ENCODE data around the gene DLK2. TPM values are rescaled to one million over a fixed set of nuclear protein-coding genes. Genes with fewer than 3 reads are reported as not detected.

The DLK2 gene
- total and polyA plus RNA-seq, 2 of the 13 experiments (the other 11 are each of a cell fraction or from before 2014, with no cell fraction given), result 1.2 to 3.8 TPM

DNA sequence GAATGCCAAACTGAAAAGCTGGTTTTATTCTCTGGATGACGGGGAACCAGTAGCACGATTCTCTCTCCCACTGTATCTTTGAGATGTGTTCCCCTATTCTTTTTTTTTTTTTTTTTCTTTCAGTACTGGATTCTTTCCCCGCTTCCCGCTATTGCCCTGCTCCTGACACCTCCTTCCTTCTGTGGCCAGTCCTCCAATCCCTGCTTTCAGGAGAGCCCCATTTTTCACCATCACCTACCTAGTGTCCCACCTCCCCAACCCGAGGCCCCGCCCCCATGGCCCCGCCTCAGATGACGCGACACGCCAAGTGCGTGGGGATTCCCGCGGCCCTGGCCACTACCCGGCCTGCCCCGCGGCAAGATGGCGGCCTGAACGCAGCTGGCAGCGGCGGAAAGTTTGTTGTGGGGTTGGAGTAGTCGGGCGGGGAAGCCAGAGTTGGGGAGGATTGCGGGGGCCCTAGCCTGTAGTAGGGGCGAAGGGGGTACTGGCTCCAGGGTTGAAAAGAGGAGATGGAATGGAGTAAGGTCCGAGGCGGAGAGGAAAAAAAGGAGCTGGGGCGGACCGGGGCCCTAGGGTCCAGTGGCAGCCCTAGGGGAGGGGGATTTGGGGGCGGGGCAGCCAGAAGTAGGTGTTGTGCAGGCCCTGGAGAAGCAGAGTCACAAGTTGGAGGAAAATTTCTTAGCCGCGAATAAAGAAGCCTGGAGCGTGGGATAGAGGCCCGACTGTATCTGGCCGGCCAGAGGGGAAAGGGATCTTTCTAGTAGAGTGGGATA lies 22.1 kb upstream of the DLK2 start, which contains the start of gene TJAP1 (continued):
- TF ChIP-seq, protein P1, sequence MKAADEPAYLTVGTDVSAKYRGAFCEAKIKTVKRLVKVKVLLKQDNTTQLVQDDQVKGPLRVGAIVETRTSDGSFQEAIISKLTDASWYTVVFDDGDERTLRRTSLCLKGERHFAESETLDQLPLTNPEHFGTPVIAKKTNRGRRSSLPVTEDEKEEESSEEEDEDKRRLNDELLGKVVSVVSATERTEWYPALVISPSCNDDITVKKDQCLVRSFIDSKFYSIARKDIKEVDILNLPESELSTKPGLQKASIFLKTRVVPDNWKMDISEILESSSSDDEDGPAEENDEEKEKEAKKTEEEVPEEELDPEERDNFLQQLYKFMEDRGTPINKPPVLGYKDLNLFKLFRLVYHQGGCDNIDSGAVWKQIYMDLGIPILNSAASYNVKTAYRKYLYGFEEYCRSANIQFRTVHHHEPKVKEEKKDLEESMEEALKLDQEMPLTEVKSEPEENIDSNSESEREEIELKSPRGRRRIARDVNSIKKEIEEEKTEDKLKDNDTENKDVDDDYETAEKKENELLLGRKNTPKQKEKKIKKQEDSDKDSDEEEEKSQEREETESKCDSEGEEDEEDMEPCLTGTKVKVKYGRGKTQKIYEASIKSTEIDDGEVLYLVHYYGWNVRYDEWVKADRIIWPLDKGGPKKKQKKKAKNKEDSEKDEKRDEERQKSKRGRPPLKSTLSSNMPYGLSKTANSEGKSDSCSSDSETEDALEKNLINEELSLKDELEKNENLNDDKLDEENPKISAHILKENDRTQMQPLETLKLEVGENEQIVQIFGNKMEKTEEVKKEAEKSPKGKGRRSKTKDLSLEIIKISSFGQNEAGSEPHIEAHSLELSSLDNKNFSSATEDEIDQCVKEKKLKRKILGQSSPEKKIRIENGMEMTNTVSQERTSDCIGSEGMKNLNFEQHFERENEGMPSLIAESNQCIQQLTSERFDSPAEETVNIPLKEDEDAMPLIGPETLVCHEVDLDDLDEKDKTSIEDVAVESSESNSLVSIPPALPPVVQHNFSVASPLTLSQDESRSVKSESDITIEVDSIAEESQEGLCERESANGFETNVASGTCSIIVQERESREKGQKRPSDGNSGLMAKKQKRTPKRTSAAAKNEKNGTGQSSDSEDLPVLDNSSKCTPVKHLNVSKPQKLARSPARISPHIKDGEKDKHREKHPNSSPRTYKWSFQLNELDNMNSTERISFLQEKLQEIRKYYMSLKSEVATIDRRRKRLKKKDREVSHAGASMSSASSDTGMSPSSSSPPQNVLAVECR (CRISPR knock-in tag; IDR thresholded peaks at IDR 0.05; ENCODE audit: borderline replicate concordance), result peak; percentile 88
- TF ChIP-seq ZNF432 (CRISPR knock-in tag; IDR thresholded peaks at IDR 0.05; ENCODE audit: borderline replicate concordance), result no peak
- TF ChIP-seq HCFC1 (IDR thresholded peaks at IDR 0.05; ENCODE audit: low read depth, low read length), result peak; percentile 16; the same call in 1 of the 2 replicates
- no peak; the same call in 1 of the 2 replicates for TF ChIP-seq ZNF274 (CRISPR knock-in tag; IDR thresholded peaks at IDR 0.05)
- TF ChIP-seq FOXA1 (IDR thresholded peaks at IDR 0.05), result no peak
- TF ChIP-seq FOXA1 (CRISPR knock-in tag; IDR thresholded peaks at IDR 0.05), result no peak
- no peak for TF ChIP-seq HNRNPL (IDR thresholded peaks at IDR 0.05; ENCODE audit: low read depth, low read length)
- TF ChIP-seq ZMAT3 (CRISPR knock-in tag; conservative IDR thresholded peaks at IDR 0.05), result no peak; the same call in 1 of the 2 replicates
- TF ChIP-seq ZNF292 (CRISPR knock-in tag; IDR thresholded peaks at IDR 0.05; ENCODE audit: borderline replicate concordance, low read depth), result 0 out of 2 replicates have a peak, but pooled peaks have one; percentile 11
- TF ChIP-seq, protein P2, sequence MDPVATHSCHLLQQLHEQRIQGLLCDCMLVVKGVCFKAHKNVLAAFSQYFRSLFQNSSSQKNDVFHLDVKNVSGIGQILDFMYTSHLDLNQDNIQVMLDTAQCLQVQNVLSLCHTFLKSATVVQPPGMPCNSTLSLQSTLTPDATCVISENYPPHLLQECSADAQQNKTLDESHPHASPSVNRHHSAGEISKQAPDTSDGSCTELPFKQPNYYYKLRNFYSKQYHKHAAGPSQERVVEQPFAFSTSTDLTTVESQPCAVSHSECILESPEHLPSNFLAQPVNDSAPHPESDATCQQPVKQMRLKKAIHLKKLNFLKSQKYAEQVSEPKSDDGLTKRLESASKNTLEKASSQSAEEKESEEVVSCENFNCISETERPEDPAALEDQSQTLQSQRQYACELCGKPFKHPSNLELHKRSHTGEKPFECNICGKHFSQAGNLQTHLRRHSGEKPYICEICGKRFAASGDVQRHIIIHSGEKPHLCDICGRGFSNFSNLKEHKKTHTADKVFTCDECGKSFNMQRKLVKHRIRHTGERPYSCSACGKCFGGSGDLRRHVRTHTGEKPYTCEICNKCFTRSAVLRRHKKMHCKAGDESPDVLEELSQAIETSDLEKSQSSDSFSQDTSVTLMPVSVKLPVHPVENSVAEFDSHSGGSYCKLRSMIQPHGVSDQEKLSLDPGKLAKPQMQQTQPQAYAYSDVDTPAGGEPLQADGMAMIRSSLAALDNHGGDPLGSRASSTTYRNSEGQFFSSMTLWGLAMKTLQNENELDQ (CRISPR knock-in tag; IDR thresholded peaks at IDR 0.05; ENCODE audit: borderline replicate concordance), result no peak
- no peak for TF ChIP-seq SNRNP70 (IDR thresholded peaks at IDR 0.05; ENCODE audit: low read depth, low read length)
- TF ChIP-seq, protein P3, sequence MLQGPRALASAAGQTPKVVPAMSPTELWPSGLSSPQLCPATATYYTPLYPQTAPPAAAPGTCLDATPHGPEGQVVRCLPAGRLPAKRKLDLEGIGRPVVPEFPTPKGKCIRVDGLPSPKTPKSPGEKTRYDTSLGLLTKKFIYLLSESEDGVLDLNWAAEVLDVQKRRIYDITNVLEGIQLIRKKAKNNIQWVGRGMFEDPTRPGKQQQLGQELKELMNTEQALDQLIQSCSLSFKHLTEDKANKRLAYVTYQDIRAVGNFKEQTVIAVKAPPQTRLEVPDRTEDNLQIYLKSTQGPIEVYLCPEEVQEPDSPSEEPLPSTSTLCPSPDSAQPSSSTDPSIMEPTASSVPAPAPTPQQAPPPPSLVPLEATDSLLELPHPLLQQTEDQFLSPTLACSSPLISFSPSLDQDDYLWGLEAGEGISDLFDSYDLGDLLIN (CRISPR knock-in tag; IDR thresholded peaks at IDR 0.05; ENCODE audit: borderline replicate concordance), result no peak
- no peak for TF ChIP-seq ZNF792 (CRISPR knock-in tag; IDR thresholded peaks at IDR 0.05)
- TF ChIP-seq KLF16 (CRISPR knock-in tag; IDR thresholded peaks at IDR 0.05), result no peak
- TF ChIP-seq ZBTB21 (CRISPR knock-in tag; IDR thresholded peaks at IDR 0.05), result no peak
- 0 out of 2 replicates have a peak, but pooled peaks have one; percentile 25 for TF ChIP-seq ZNF317 (CRISPR knock-in tag; IDR thresholded peaks at IDR 0.05)
- no peak for TF ChIP-seq CENPT (CRISPR knock-in tag; IDR thresholded peaks at IDR 0.05; ENCODE audit: low read depth)
- peak; percentile 55; the same call in 1 of the 2 replicates for TF ChIP-seq MED1 (CRISPR knock-in tag; IDR thresholded peaks at IDR 0.05)
- TF ChIP-seq MLLT10 (CRISPR knock-in tag; IDR thresholded peaks at IDR 0.05), result no peak
- TF ChIP-seq, protein P4, sequence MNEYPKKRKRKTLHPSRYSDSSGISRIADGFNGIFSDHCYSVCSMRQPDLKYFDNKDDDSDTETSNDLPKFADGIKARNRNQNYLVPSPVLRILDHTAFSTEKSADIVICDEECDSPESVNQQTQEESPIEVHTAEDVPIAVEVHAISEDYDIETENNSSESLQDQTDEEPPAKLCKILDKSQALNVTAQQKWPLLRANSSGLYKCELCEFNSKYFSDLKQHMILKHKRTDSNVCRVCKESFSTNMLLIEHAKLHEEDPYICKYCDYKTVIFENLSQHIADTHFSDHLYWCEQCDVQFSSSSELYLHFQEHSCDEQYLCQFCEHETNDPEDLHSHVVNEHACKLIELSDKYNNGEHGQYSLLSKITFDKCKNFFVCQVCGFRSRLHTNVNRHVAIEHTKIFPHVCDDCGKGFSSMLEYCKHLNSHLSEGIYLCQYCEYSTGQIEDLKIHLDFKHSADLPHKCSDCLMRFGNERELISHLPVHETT (CRISPR knock-in tag; conservative IDR thresholded peaks at IDR 0.05), result no peak
